ENCODE results near the gene JAKMIP3.

Gene JAKMIP3

GRCh38 chr10:132097609-132098377, 32.0 kb downstream of the JAKMIP3 start:
- no peak for FAIRE-seq
- no peak for DNase-seq (ENCODE audit: low spot score)

DNA sequence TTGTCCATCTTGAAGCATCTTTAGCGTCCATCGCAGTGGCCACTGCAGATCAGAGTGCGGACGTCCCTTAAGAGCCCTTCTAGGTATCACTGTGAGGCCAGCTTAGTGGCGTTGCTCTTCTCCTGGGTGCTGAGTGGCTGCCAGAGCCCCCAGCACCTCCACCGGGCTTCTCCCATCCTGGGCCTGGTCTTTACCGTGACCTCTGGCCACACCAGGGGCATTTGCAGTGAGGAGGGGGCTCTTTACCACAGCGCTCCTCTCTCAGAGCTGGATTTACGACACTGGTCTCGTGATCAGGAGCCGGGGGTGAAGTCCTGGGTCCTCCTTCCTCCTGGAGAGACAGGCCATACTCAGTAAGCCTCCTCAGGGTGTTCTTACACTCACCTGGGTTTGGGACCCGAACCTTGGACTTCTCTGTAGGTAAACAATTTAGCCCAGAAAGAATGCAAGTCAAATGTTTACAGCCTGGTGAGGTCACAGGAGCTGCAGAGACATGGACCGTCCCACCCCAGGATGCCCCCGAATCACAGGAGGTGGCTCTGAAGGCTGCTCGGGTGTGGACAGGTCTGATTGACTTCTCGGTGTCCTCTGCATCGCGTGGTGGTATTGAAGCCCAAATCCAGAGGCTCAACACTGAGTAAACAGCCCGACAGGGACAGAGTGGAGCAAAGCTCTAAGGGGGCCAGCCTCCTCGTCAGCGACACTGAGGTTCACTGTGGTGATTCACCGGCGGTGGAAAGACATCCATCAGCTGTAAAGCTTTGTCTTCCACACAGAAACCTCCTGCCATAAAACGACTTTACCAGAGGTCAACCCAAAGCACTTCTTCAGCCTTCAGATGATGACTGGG, 33.0 kb downstream of the JAKMIP3 start:
- FAIRE-seq, result no peak
- DNase-seq (ENCODE audit: low spot score), result no peak

GRCh38 chr10:132099389-132100090, 33.8 kb downstream of the JAKMIP3 start:
- no peak for DNase-seq (ENCODE audit: low spot score)
- FAIRE-seq, result no peak

DNA sequence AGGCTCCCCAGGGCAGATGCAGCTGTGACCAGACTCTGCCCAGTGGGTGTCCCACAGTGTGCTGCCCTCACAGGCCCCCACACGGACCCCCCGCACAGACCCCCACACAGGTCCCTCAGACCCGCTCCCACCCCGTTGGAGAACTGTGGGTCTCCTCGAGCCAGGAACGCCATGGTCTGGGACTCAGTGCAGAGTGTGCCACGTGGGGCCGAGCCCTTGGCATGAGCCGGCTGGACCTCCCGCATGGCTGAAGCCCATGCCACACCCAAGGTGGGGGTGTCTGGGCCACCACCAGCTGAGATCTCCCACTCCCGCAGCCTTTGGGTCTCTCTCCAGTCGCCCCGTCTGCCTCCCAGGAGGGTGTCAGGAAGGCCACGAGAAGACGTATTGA, 34.3 kb downstream of the JAKMIP3 start:
- DNase-seq (ENCODE audit: low spot score), result no peak
- FAIRE-seq, result no peak

DNA sequence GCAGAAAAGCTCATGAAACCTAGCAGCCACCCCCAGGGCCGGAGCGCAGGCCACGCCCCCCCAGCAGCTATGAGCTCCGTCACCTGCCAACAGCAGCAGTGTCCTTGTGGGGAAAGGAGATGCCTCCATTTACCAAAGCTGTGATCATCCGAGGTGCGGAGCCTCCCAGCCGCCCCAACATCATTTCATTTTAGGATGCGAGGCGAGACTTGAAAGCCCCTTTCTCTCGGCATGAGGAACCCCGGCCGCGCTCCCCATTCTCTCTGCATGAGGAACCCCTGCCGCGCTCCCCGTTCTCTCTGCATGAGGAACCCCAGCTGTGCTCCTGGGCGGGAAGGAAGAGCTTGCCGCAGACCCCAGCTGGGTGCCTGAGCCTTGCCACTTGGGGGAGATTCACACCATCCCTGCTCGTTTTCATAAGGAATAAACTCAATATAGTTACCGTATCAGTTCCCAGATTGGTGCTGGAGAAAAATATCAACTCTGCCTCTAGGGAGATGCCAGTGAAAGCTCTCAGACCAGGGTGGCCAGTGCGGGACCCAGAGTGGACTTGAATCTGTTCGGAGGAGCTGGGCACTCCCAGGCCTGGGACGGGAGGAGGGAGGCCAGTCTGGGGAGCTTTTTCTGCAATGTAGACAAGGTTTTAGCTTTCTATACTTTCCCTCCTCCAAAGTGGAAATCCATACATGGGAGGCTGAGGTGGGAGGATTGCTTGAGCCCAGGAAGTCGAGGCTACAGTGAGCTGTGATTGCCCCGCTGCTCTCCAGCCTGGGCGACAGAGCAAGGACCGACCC, 35.0 kb downstream of the JAKMIP3 start:
- no peak for FAIRE-seq
- no peak for DNase-seq (ENCODE audit: low spot score)

DNA sequence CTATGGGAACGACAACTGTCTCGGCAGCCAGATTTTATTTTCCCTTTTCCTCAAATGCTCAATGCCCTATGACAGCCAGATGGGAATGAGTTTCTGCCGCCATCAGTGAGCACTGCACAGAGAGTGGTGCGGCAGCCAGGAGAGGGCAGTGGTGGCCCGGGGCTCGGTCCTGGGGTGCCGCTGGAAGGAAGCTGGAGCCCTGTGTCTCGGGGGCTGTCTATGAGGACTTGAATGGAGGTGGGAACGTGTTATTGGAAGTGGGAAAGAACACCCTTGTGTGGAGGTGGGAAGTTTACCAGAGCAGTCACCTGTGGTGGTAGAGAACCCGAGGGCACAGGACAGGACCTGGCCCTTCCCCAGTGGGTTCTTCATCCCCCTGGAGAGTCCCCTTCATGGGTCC, 35.8 kb downstream of the JAKMIP3 start:
- no peak for FAIRE-seq
- DNase-seq (ENCODE audit: low spot score), result no peak

- FAIRE-seq (no peak), DNase-seq (ENCODE audit: low spot score) (no peak)
These were observed 36.4 kb downstream of the JAKMIP3 start for GRCh38 chr10:132102071-132102716.

GRCh38 chr10:132102717-132103110, 37.0 kb downstream of the JAKMIP3 start:
- FAIRE-seq, result no peak
- DNase-seq (ENCODE audit: low spot score), result no peak

GRCh38 chr10:132103116-132103910, 37.6 kb downstream of the JAKMIP3 start:
- no peak for FAIRE-seq
- DNase-seq (ENCODE audit: low spot score), result no peak

DNA sequence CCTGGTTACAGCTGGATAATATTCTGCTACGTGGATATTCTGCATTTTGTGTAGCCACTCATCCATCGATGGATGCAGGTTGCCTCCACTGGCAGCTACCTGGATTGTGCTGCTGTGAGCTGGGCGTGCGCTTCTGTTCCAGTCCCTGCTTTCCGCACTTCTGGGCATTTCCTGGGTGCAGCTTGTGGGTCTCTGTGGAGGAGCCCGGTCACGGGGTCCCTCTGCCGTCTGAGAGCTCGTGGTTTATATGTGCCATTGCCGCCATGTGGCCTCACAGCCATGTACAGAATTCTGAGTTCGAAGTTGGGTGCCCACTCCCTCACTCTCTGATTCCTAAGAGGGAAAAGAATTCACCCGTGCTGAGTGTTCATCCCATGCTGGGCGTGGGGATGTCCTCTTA, 38.3 kb downstream of the JAKMIP3 start:
- FAIRE-seq, result no peak

DNA sequence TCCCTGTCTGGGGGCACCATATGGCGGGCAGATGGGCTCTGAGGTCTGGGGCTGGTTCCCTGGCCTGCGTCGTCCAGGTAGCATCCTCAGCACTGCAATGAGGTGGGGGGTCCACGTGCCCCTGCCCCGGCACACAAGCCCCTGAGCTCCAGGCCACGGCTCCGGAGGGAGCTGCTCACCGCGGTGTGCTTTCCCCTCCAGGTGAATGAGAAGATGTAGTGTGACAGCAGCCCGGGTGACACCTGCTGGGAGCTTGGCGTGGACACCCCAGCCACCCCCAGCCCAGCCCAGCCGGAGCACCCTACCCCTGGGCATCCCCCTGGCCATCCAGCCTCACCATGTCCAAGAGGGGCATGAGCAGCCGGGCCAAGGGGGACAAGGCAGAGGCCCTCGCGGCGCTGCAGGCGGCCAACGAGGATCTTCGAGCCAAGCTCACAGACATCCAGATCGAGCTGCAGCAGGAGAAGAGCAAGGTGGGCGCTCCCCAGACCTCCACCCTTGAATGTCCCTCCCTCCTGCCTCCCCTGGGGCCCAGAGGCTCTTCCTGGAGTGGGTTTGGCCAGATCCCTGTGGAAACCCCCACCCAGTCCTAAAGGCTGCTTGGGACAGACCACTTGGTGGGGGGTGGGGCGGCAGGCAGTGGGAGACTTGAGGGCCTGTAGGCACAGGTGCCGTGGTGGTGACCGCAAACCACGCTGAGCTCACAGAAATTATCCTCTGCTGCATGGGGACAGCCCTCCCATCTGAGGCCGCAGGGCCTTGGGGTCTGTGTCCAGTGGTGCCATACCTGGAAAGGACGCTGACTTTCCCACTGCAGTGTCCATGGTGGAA, 38.9 kb downstream of the JAKMIP3 start:
- no peak for FAIRE-seq

More for the DNA sequence above, 38.3 kb downstream of the JAKMIP3 start:
- no peak for DNase-seq (ENCODE audit: low spot score)

DNA sequence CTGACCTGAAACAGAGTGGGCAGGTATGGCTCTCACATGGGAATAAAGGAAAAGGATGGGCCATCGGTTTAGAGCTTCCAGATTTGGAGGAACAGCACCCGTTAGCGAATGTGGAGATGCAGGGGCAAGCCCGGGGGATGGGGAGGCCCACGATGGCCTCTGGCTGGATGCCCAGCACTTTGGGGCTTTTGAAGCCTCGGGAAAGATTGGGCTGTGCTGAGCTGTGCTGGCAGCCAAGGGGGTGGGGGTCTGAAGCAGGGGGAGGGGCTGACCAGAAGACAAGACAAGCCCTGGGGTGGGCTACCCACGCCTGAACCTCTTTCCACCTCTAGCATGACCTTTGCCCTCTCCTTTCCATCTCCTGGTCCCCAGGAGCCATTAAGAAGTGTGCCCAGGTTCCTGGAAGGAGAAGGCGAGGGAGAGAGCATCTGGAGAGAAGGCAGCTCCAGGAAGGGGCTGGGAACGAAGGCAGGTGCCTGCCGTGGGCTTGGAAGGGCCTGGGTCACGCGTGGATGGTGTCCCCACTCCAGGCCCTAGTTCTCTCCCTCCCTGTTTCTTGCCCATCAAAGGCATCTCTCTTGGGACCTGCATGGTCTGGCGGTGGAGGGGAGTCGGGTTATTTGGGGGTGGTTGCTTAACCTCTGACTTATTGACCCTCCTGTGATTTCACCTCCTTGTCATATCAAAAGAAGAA, 39.7 kb downstream of the JAKMIP3 start:
- no peak for FAIRE-seq
- no peak for DNase-seq (ENCODE audit: low spot score)

More for the DNA sequence above, 38.9 kb downstream of the JAKMIP3 start:
- DNase-seq (ENCODE audit: low spot score), result no peak

DNA sequence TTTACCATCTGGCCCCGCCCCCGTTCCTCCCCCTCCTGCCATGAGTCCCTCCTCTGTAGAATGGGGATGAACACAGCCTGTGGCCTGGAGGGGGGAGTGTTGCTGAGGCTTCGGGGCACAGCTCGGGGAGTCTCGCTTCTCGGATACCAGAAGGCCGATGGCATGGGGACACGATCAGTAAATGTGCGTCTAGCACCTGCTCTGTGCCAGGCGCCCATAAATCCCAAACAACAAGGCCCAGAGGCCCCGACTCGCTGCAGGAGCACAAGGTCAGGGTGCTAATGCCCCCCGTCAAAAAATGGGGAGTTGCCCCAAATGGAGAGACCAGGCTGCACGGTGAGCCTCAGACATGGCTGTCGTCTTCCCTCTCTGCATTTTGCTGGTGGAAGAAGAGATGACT, 40.7 kb downstream of the JAKMIP3 start:
- FAIRE-seq (no peak), DNase-seq (ENCODE audit: low spot score) (no peak)

DNA sequence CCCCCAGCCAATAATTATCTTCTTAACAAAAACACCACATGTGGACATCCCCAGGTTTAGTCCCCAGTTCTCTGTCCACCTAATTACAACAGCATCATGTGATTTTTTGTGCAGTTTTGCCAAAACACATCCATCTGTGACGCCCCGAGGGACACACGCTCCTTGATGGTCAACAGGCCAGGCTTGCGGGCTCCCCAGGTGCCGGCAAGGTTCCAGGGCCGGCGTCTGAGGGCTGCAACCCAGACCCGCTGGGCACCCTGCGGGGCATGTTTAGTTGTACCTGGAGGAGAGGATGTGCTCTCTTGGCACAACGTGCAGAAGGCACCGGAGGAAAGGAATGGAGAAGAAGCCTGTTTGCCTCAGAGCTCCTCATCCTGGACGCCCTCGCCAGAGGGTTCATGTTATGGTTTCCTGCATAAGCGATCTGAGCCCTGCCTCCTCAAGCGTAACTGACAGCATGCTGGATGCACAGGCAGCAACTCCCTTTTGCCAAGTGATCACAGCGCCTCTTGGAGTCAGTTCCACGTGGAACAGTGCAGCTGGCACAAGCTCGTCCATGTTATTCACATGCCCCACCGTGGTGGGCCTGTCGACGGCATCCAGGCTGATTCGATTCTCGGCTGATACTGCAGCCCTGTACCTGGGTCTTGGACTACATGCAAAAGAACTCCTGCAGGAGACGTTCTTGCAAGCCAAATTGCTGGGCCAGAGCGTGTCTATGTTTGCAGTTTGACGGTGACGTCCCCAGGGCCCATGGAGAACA, 41.6 kb downstream of the JAKMIP3 start:
- FAIRE-seq, result no peak

DNA sequence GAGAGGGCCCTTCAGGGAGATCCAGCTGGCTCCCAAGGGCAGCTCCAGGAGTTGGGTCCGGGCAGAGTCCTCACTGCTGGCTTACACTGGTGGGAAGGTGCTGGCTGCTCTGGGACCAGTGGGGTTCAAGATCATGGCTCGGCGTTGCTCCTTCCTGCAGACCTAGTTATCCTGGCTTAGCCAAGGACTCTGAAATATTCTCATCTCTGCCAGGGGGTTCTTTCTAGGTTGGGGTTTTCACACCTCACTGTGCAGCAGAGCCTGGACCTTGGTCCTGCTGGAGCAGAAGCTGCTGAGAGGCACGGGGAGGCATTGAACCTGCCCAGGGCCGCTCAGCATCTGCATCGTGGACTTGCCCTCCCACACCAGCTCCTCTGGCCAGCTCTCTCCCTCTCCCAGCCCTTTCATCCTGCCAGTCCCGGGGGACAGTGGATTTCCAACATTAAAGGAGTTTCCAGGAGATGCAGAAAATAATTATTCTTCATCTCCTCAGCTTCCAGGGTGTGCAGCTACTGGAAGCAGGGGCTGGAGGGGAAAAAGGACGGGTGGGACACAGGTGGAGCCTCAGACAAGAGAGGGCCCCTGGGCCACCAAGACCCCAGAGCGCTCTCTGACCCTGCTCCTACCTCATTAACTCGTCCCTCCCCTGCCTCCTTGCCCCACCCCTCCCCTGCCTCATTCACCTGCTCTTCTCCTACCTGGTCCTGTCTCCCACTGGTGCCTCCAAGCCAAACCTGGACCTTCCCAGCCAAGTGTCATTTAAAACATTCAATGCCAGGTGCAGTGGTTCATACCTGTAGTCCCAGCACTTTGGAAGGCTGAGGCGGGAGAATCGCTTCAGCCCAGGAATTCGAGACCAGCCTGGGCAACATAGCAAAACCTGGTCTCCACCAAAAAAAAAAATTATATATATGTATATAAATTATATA, 42.5 kb downstream of the JAKMIP3 start:
- FAIRE-seq, result no peak
- no peak for DNase-seq (ENCODE audit: low spot score)

More for the DNA sequence above, 41.6 kb downstream of the JAKMIP3 start:
- no peak for DNase-seq (ENCODE audit: low spot score)

DNA sequence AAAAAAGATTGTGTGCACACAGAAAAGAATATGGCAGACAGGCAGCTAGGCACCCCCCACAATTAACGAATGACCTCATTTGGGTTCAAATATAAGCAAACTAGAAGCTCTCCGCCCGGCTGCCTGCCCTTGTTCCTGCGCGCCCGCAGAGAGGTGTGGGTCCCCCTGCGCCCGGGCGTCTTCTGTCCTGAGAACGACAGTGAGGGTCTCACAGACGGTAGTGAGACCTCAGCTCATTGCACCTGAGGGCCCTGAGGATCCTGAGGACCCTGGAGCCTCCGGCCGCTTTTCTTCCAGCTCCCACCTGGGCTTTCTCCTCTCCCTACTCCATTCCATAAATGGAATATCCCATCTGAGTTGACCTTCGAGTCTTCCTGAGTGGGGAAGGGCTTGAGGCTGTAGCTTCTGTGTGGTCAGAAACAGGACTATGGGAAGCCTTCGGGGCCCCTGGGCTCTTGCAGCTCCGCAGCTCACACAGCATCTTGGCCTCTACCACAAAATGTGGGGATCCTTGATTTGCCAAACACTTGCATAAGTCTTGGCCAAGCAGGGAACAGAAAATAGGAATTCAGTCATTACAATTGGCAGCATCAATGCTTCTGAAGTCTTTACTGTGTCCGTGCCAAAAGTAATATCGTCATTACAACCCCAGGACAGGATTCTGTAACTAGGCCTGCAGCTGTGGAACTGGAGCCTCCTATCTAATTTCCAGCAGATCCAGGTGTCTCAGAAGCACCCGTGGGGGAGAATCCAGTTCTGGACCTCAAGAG, 43.8 kb downstream of the JAKMIP3 start:
- FAIRE-seq (no peak), DNase-seq (ENCODE audit: low spot score) (no peak)
